Tibial nerve (tissue), 4 donors: ENCODE results near the gene ATN1.
"Not testable (repeated sequence)": the region's sequence is repeated elsewhere in the genome, so short reads cannot be mapped to it uniquely, and the experiment has no call there.

ENCODE experiments used
- EP300 ChIP-seq, 2 donors: sonication (generic); formaldehyde crosslinking; IDR thresholded peaks; one replicate each; pipeline ENCODE4 v1.6.1; 2017; ENCODE audit warnings: antibody characterized with exemption in 2 of 2, mild to moderate bottlenecking in 1 of 2
- POLR2A ChIP-seq, 2 donors: fragments of 450-650 bp; IDR thresholded peaks; one replicate each; pipeline ENCODE4 v1.6.1; 2017; ENCODE audit warnings: antibody characterized with exemption in 2 of 2, mild to moderate bottlenecking in 2 of 2, moderate library complexity in 2 of 2
- TF ChIP-seq, protein P1 (sequence below), 5 experiments: fragments of 200-600 bp in 3 of 5; fragments of 450-650 bp in 2 of 5; sonication (generic) in 3 of 5; IDR thresholded peaks; one replicate each; pipeline ENCODE4 v1.5.1; 2016 to 2019; ENCODE audit warnings: antibody characterized with exemption in 5 of 5, mild to moderate bottlenecking in 3 of 5, moderate library complexity in 2 of 5

DNA sequence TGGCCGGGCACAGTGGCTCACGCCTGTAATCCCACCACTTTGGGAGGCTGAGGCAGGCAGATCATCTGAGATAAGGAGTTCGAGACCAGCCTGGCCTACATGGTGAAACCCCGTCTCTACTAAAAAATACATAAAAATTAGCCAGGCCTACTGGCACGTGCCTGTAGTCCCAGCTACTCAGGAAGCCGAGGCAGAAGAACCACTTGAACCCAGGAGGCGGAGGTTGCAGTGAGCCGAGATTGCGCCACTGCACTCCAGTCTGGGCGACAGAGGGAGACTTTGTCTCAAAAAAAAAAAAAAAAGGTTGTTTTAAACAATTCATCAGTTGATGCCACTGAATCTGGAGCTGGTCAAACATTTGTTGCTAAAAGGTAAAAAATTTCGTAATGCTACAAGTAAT, 47.9 kb upstream of the ATN1 start:
- TF ChIP-seq, protein P1, sequence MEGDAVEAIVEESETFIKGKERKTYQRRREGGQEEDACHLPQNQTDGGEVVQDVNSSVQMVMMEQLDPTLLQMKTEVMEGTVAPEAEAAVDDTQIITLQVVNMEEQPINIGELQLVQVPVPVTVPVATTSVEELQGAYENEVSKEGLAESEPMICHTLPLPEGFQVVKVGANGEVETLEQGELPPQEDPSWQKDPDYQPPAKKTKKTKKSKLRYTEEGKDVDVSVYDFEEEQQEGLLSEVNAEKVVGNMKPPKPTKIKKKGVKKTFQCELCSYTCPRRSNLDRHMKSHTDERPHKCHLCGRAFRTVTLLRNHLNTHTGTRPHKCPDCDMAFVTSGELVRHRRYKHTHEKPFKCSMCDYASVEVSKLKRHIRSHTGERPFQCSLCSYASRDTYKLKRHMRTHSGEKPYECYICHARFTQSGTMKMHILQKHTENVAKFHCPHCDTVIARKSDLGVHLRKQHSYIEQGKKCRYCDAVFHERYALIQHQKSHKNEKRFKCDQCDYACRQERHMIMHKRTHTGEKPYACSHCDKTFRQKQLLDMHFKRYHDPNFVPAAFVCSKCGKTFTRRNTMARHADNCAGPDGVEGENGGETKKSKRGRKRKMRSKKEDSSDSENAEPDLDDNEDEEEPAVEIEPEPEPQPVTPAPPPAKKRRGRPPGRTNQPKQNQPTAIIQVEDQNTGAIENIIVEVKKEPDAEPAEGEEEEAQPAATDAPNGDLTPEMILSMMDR (IDR thresholded peaks at IDR 0.05), result not testable (repeated sequence)
- TF ChIP-seq POLR2A, EP300 (IDR thresholded peaks at IDR 0.05): not testable (repeated sequence)
